ENCODE measurements around the gene CTBP2.
"Not testable (repeated sequence)": the region's sequence is repeated elsewhere in the genome, so short reads cannot be mapped to it uniquely, and the experiment has no call there.

The CTBP2 gene

DNA sequence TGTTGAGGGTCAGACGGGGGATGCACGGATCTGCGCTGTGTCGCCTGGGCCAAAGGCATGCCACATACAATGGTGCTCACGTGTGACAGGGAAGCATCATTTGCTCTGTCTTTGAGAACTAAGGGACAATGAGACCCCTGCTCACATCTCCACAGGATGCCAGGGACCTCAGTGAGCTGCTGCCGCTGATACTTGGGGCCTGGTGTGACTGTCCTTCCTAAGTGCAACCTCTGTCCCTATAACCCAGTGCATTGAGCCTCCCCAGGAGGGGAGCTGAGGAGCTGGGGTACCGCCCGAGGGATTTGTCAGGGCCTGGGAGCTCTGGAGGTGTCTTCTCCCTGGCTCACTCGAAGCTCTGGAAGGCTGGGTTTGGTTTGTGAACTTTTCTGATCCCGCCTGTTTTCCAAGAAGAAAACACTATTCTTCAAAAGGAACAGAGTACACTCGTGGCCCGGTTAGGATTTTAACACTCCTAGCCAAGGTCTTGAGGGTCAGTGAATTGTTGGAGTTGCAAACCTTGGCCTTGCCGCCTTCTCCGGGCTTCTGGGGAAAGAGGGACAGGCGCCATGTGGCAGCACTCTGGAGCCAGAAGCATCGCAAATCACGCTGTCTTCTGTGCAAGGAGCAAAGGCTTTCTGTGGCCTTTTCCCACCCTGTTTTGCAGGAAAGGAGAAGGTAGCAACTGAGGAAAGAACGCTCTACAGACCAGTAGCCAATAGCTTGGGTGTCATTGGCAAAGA is 26.2 kb upstream of the CTBP2 start:
- DNase-seq (ENCODE audit: low read depth in 2 of 2) = no peak

DNA sequence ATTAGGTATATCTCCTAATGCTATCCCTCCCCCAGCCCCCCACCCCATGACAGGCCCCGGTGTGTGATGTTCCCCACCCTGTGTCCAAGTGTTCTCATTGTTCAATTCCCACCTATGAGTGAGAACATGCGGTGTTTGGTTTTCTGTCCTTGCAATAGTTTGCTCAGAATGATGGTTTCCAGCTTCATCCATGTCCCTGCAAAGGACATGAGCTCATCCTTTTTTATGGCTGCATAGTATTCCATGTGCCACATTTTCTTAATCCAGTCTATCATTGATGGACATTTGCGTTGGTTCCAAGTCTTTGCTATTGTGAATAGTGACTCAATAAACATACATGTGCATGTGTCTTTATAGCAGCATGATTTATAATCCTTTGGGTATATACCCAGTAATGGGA is 18.7 kb upstream of the CTBP2 start:
- DNase-seq (ENCODE audit: low read depth in 2 of 2) = not testable (repeated sequence)

GRCh38 chr10:125177641-125178640 is 17.6 kb upstream of the CTBP2 start:
- DNase-seq (ENCODE audit: low read depth in 2 of 2) = no peak

DNA sequence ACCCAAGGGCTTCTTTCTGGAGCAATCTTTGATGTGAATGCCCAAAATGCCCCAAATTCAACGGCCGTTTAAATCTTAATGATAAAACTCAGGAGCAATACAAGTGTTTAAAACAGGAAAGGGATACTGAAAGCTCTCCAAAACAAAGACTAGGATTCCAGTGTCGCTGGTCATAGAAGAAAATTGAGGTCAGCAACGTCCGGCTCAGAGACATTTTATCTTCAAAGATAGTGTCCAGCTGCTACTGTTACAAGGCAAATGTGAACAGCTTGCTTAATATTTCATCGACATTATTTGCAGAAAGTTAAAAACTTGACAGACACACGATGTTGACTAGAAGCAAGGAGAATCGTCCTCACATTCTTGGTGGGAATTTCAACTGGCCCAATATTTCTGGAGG is 15.4 kb upstream of the CTBP2 start:
- no peak for DNase-seq (ENCODE audit: low read depth in 2 of 2)

- no peak for DNase-seq (ENCODE audit: low read depth in 2 of 2)
Observed at GRCh38 chr10:125174360-125174759, 14.0 kb upstream of the CTBP2 start.

GRCh38 chr10:125172694-125173093 is 12.3 kb upstream of the CTBP2 start:
- DNase-seq (ENCODE audit: low read depth in 2 of 2) = no peak

- no peak for DNase-seq (ENCODE audit: low read depth in 2 of 2)
Observed at GRCh38 chr10:125171402-125172306, 11.3 kb upstream of the CTBP2 start.

DNA sequence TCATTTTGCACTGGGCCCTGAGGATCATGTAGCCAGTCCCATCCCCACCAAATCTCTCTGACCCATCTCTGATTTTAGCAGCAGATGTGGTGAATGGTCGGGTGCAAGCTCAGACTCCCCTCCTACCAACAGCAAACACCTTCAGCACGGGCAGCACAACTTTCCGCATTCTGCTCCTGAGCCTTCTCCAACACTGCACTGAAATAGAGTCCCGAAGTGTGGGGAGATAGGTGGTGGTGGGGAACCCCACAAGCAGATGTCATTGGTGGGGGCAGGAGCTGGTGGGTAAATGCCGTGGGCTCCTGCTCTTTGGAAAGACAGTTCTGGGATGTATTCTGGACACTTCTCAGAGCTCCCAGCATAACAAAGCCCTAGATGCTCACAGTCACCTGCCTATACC is 9.6 kb upstream of the CTBP2 start:
- no peak for DNase-seq (ENCODE audit: low read depth in 2 of 2)

GRCh38 chr10:125169279-125169678 is 8.9 kb upstream of the CTBP2 start:
- no peak for DNase-seq (ENCODE audit: low read depth in 2 of 2)

- DNase-seq (ENCODE audit: low read depth in 2 of 2) = no peak
Observed at GRCh38 chr10:125166658-125167057, 6.3 kb upstream of the CTBP2 start.

DNA sequence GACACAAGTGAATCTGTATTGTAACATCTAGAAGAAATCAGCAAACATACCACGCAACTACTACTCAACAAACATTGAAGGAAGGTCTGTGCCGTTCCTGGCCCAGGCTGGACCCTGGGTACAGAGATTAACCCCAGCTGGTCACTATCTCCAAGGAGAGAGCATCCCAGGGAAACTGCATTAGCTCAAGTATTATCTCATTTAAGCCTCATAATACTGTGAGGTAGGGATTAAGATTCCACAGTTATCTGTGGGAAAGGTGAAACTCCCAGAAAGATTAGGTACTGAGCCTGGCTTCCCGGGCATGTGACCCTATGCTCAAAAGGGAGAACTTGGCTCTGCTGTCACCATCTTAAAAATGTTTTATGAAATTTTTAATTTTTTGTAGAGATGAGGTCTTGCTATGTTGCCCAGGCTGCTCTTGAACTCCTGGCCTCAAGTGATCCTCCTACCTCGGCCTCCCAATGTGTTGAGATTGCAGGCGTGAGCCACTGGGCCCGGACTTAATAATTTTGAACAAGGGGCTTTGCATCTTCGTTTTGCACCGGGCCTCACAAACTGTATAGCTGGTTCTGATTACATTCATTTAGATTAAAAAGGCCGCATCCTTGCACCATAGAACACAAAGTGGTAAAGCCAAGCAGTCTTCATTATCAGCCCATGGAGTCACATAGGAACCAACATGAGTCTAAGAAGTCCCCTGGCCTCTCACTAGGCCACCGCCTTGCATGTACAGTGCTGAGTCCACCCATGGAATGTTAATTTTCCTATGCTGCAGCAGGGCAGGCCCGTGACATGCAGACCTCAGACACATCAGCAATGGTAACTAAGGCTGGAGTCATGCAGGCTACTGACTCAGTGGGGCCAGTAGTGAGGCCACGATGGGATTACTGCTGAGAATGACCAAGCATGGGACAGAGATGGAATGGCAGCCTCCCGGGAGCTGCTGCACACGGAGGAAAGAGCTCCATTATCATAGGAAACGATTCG is 5.5 kb upstream of the CTBP2 start:
- no peak for DNase-seq (ENCODE audit: low read depth in 2 of 2)

GRCh38 chr10:125164421-125164820 is 4.1 kb upstream of the CTBP2 start:
- DNase-seq (ENCODE audit: low read depth in 2 of 2) = no peak

- no peak for DNase-seq (ENCODE audit: low read depth in 2 of 2)
Observed at GRCh38 chr10:125163803-125164202, 3.4 kb upstream of the CTBP2 start.

DNA sequence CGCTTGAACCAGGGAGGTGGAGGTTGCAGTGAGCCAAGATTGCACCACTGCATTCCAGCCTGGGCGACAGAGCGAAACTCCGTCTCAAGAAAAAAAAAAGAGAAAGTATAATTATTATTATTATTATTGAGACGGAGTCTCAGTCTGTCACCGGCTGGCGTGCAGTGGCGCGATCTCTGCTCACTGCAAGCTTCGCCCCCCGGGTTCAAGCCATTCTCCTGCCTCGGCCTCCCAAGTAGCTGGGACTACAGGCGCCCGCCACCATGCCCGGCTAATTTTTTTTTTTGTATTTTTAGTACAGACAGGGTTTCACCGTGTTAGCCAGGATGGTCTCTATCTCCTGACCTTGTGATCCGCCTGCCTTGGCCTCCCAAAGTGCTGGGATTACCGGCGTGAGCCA is 2.9 kb upstream of the CTBP2 start:
- not testable (repeated sequence) for DNase-seq (ENCODE audit: low read depth in 2 of 2)

DNA sequence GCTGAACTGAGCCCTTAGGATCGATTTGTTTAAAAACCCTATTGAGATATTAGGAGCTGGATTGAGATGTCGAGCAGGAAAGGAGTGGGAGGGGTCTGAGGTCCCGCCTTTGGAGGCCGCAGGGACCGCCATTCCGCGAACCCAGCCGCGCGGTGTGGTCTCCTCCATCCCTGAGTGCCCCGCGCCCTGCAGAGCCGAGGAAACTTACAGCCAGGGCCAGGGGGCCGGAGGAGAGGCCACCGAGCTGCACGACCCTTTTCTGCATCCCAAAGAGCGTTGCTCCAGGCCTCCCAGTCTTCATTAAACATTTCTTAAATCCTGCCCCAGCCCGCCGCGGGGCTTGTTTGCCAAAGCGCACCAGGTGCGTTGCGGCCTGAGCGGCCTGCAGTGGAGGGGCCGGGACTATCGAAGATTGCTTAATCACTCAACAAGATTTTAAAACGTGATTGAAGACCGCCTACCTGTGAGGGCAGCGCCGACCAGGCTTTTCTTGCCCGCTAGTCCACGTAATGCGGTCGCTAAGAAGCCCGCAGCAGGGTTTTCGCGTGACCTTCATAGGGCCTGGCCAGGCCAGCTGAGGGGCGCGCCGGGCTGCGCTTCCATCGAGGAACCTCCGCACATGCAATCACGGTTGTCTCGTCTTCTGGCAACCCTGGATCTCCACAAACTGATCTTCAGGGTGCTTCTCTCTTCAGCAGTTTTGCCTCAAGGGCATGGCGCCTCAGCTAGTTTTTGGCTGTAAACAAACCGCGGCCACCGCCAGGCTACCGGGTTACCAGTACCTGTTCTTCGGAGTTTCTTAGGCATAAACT is 2.0 kb upstream of the CTBP2 start:
- DNase-seq (ENCODE audit: low read depth in 2 of 2) = no peak

DNA sequence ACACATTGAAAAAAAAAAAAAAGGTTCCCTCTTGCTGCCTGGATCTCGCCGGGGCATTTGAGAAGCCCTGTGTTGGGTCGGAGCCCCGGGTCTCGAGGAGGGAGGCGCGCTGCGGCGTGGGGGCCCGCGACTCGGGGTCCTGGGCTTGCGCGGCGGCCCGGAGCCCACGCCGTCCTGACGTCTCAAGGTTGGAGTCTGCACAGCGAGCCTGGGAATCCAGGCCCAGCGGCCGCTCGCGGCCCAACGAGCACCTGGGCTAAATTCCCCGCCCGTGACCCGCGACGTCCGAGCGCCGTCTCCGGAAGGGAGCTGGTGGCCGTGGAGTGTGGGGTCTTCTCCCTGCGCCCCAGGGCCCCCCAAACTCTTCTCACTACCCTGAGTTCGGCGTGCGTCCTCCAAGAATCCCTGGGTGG is 1.4 kb upstream of the CTBP2 start:
- DNase-seq (ENCODE audit: low read depth in 2 of 2) = no peak

DNA sequence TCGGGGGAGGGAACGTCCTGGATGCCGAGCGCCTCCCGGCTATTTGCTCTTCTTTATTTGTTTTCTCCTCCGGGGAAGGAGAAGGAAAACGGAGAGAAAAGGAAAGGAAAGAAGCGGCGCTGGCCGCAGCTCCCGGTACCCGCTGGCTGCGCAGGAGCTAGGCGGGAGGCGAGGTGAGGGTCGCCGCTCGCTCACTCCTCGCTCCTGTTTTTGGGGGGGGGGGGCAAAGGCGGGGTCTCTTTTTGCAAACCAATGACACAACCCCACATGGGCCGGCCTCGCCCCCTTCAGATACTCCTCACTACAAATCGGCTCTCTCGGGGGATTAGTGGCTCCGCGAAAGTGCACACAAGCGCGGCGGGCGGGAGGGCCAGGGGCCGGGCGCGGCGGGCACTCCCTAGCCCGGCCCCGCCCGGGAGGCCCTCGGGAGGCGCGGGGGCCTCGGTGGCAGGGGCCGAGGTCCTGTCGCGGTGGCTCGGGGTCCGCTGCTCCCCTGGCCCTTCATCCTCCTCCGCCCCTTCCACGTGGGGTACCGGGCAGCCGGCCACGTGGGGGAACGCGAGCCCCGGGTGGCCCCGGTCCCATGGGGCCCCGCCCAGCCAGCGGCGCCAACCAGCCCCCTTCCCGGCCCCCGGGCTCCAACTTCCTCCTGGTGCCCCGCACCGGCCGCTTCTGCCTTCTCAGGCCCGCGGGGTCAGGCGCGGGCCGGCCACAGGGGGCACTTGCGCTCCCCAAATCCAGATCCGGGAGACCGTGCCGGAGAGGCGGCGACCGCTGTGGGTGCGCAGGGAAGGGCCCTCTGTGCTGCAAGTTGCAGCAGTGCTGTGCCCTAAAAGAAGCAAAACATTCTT is 718 bp upstream of the CTBP2 start:
- DNase-seq (ENCODE audit: low read depth in 2 of 2) = no peak

DNA sequence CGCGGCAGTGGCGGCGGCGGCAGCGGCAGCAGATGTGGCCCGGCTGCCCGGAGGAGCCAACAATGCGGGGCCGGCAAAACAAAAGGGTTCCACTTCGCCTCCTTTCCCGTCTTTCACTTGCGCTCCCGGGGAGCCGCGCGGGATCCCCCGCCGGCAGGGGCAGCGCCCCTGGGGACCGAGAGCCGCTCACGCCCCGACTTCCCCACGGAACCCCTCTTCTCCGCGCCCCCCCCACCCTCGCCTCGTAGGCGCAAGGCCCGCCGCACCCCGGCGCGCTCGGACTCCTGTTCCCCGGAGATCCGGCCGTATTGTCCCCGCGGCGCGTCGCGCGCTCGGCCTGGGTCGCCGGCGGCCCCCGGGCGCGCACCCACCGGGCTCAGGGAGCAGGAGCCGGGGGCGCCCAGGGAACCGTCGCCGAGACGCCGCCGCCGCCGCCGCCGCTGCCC is 854 bp downstream of the CTBP2 start:
- no peak for DNase-seq (ENCODE audit: low read depth in 2 of 2)
